IMR-90 (cell line): ENCODE data around the gene USP20. TPM values are rescaled to one million over a fixed set of nuclear protein-coding genes. Genes with fewer than 3 reads are reported as not detected.

Experiments used
- ATAC-seq: fragments of 200-7000 bp; cut with Tn5 transposase; 2 replicates; pipeline ENCODE4 v1.9.1; 2020; ENCODE audit warnings: low read depth, mild to moderate bottlenecking, moderate library complexity
- BruUV-seq: library from RNA; stranded (reverse); fragments of 400-500 nt; replicated peaks from 2 replicates; lab custom pipeline; 2021; lab: Mats Ljungman, UMichigan
- CTCF ChIA-PET: fragments of 300-600 bp; formaldehyde crosslinking; extraction: SDS; loops from one replicate; lab custom pipeline; 2021; ENCODE audit warnings: antibody characterized with exemption; lab: Yijun Ruan, JAX
- POLR2A ChIA-PET: fragments of 300-600 bp; sonication (Branson Sonifier 250); formaldehyde crosslinking; loops from one replicate; lab custom pipeline; 2022; ENCODE audit warnings: antibody characterized with exemption; ENCODE audit not compliant: unreplicated experiment; lab: Charles Lee
- DNase-seq: peaks from one replicate; pipeline ENCODE4 v3.0.0; 2013
- H2AFZ ChIP-seq: replicated peaks from 2 replicates; pipeline ENCODE3; 2013; ENCODE audit warnings: low read length, mild to moderate bottlenecking; ENCODE audit not compliant: poor library complexity
- H2AK5ac ChIP-seq: 2 replicates; pipeline ENCODE4 v1.6.1; 2013; ENCODE audit warnings: low read depth, low read length, inconsistent platforms
- H2AK9ac ChIP-seq: replicated peaks from 2 replicates; pipeline ENCODE3; 2013; ENCODE audit warnings: mild to moderate bottlenecking, low read depth, low read length, moderate library complexity; ENCODE audit not compliant: poor library complexity
- H2BK120ac ChIP-seq: 2 replicates; pipeline ENCODE4 v1.6.1; 2013; ENCODE audit warnings: low read depth, low read length, inconsistent platforms
- H2BK15ac ChIP-seq: 3 replicates; pipeline ENCODE4 v1.6.1; 2013; ENCODE audit warnings: low read depth, low read length, inconsistent platforms
- H2BK20ac ChIP-seq: 2 replicates; pipeline ENCODE4 v1.6.1; 2013; ENCODE audit warnings: low read depth, mild to moderate bottlenecking, inconsistent platforms, low read length, moderate library complexity
- H2BK5ac ChIP-seq: 2 replicates; pipeline ENCODE4 v1.6.1; 2013; ENCODE audit warnings: mild to moderate bottlenecking, low read depth, low read length, inconsistent platforms; ENCODE audit not compliant: poor library complexity, severe bottlenecking
- H3K14ac ChIP-seq: replicated peaks from 2 replicates; pipeline ENCODE4 v1.6.1; 2013; ENCODE audit warnings: low read depth, low read length, inconsistent platforms
- H3K18ac ChIP-seq: 2 replicates; pipeline ENCODE4 v1.6.1; 2013; ENCODE audit warnings: low read depth, low read length, control low read depth
- H3K23ac ChIP-seq: 2 replicates; pipeline ENCODE4 v1.6.1; 2013; ENCODE audit warnings: low read depth, low read length, inconsistent platforms
- H3K27ac ChIP-seq: 2 replicates; pipeline ENCODE4 v1.5.1; 2013; ENCODE audit warnings: mild to moderate bottlenecking, control low read depth, low read length; ENCODE audit not compliant: insufficient read depth
- H3K27me3 ChIP-seq: 2 replicates; pipeline ENCODE4 v1.6.1; 2013; ENCODE audit warnings: low read length; ENCODE audit not compliant: control insufficient read depth, insufficient read depth
- H3K36me3 ChIP-seq: 2 replicates; pipeline ENCODE4 v1.6.1; 2013; ENCODE audit warnings: low read length, mixed read lengths; ENCODE audit not compliant: control insufficient read depth, insufficient read depth
- H3K4ac ChIP-seq: 2 replicates; pipeline ENCODE4 v1.6.1; 2013; ENCODE audit warnings: low read depth, low read length, inconsistent platforms
- H3K4me1 ChIP-seq: 2 replicates; pipeline ENCODE4 v1.6.1; 2013; ENCODE audit warnings: low read length, mixed read lengths; ENCODE audit not compliant: control insufficient read depth, insufficient read depth
- H3K4me2 ChIP-seq: 2 replicates; pipeline ENCODE4 v1.6.1; 2013; ENCODE audit warnings: low read depth, mild to moderate bottlenecking, control low read depth, low read length, moderate library complexity
- H3K4me3 ChIP-seq: 2 replicates; pipeline ENCODE4 v1.5.1; 2013; ENCODE audit warnings: low read depth, mild to moderate bottlenecking, control low read depth, low read length, moderate library complexity; ENCODE audit not compliant: insufficient read depth
- H3K56ac ChIP-seq: 2 replicates; pipeline ENCODE4 v1.6.1; 2013; ENCODE audit warnings: low read length, inconsistent platforms; ENCODE audit not compliant: insufficient read depth; ENCODE audit errors: extremely low read depth
- H3K79me1 ChIP-seq, 2 experiments: 2 replicates each; pipeline ENCODE4 v1.6.1; 2013; ENCODE audit warnings: low read length in 2 of 2, inconsistent platforms in 1 of 2, low read depth in 1 of 2
- H3K9ac ChIP-seq: 2 replicates; pipeline ENCODE4 v1.6.1; 2013; ENCODE audit warnings: low read depth, low read length, control low read depth
- H3K9me1 ChIP-seq: 2 replicates; pipeline ENCODE4 v1.6.1; 2013; ENCODE audit warnings: low read length, inconsistent platforms; ENCODE audit not compliant: insufficient read depth
- H3K9me3 ChIP-seq: 2 replicates; pipeline ENCODE4 v1.6.1; 2013; ENCODE audit warnings: low read length; ENCODE audit not compliant: control insufficient read depth, insufficient read depth
- H4K20me1 ChIP-seq: 2 replicates; pipeline ENCODE4 v1.6.1; 2013; ENCODE audit warnings: low read length, inconsistent platforms; ENCODE audit not compliant: insufficient read depth
- H4K5ac ChIP-seq: 2 replicates; pipeline ENCODE4 v1.6.1; 2013; ENCODE audit warnings: mild to moderate bottlenecking, low read depth, low read length, control low read depth
- H4K8ac ChIP-seq, 2 experiments: 2 replicates each; pipeline ENCODE4 v1.6.1; 2013; ENCODE audit warnings: low read depth in 2 of 2, low read length in 2 of 2, control low read depth in 1 of 2, inconsistent platforms in 1 of 2
- H4K91ac ChIP-seq: 2 replicates; pipeline ENCODE4 v1.6.1; 2013; ENCODE audit warnings: low read depth, low read length, inconsistent platforms; ENCODE audit not compliant: insufficient read depth
- NFE2L2 ChIP-seq: fragments of 150-350 bp; IDR thresholded peaks from 2 replicates; pipeline ENCODE4 v1.6.1; 2016; ENCODE audit warnings: low read depth, mild to moderate bottlenecking, low read length
- WGBS, 2 experiments: methylation state at CpG; one replicate each; pipeline versions ENCODE4 v1.1.5 to v1.1.7; 2013; ENCODE audit warnings: missing lambda C conversion rate in 2 of 2; ENCODE audit not compliant: insufficient read length in 1 of 2; ENCODE audit errors: extremely low coverage in 2 of 2; 5-methylcytosine and 5-hydroxymethylcytosine counted together
- dilution Hi-C: fragments of 300-500 bp; cut with HindIII; formaldehyde crosslinking; loops from one replicate; pipeline ENCODE4 v1.14.3; 2018; ENCODE audit warnings: low sequenced_read_pairs; ENCODE audit not compliant: unreplicated experiment
- in situ Hi-C: fragments of 300-500 bp; cut with MboI; formaldehyde crosslinking; loops from 3 replicates; pipeline ENCODE4 v1.14.3; 2019; ENCODE audit warnings: low sequenced_read_pairs, inconsistent platforms, mixed read lengths
- intact Hi-C: fragments of 100-400 bp; cut with micrococcal nuclease; formaldehyde crosslinking; loops from 2 replicates; pipeline ENCODE4 v1.10.0; 2022
- polyA plus RNA-seq, 3 experiments: library from polyadenylated mRNA; depleted of rRNA; stranded (reverse); fragments of >200 nt; gene quantifications; 2 replicates each; pipeline ENCODE4 v1.2.3, GENCODE V29; 2012; ENCODE audit warnings: low replicate concordance in 1 of 3
- total RNA-seq: library from RNA; depleted of rRNA; stranded (reverse); fragments of >200 nt; gene quantifications from 2 replicates; pipeline ENCODE4 v1.2.3, GENCODE V29; 2012

USP20 gene
- total and polyA plus RNA-seq, 2 of the 4 experiments (the other 2 are of a cell fraction), result 3.8 to 21.6 TPM

GRCh38 chr9:129834489-129835127 lies 650 bp upstream of the USP20 start:
- H4K5ac ChIP-seq, result peak overlapping the region; percentile 72
- peak overlapping the region; percentile 97 for H2AFZ ChIP-seq
- H3K9me3 ChIP-seq, result no peaks in the 10 kb centered on the region
- H2BK20ac ChIP-seq, result no peak overlapping the region
- peak overlapping the region; percentile 95 for H3K4me2 ChIP-seq
- intact Hi-C loops (loop anchor here (2.0 kb wide), 1 partner anchor 208 kb away; the partner anchor contains the start of gene FNBP1), dilution Hi-C loops (no loop called here), in situ Hi-C loops (no loop called here)
- no peak overlapping the region for H2BK15ac ChIP-seq
- no peak for TF ChIP-seq NFE2L2
- H3K18ac ChIP-seq, result no peak overlapping the region
- H3K9ac ChIP-seq, result peak overlapping the region; percentile 90
- peak overlapping the region; percentile 76 for H3K14ac ChIP-seq
- peaks cover 15% of the 10 kb centered on the region for H3K9me1 ChIP-seq
- H3K4me1 ChIP-seq, result peaks cover 11% of the 10 kb centered on the region
- no peaks in the 10 kb centered on the region for H3K27me3 ChIP-seq
- peak overlapping the region; percentile 79 for H3K27ac ChIP-seq
- CTCF ChIA-PET, result no interaction called here
- peaks cover 27 to 53% of the 10 kb centered on the region in 2 experiments for H3K79me1 ChIP-seq
- peak overlapping the region; percentile 80 for H2AK9ac ChIP-seq
- peak overlapping the region; percentile 64; the same call in 1 of the 2 replicates for H2BK120ac ChIP-seq
- H2AK5ac ChIP-seq, result peak overlapping the region; percentile 52; the same call in 1 of the 2 replicates
- peak overlapping the region; percentile 54 for H2BK5ac ChIP-seq
- peak overlapping the region; percentile 83 to 91; a peak in 3 of 4 replicates for H4K8ac ChIP-seq
- no TSS peak for BruUV-seq
- peaks cover 18% of the 10 kb centered on the region for H3K36me3 ChIP-seq
- WGBS, 2 experiments, result 0% methylated on average over 12 of the region's 32 CpGs; no CpG with 5 or more reads in 1 of the 2 experiments
- POLR2A ChIA-PET, result no interaction called here
- peak overlapping the region; percentile 84 for H3K4ac ChIP-seq
- H3K23ac ChIP-seq, result peak overlapping the region; percentile 88
- ATAC-seq, result peak; percentile 12
- H3K4me3 ChIP-seq, result peak overlapping the region; percentile 94
- H4K20me1 ChIP-seq, result peaks cover 11% of the 10 kb centered on the region
- H4K91ac ChIP-seq, result peak overlapping the region; percentile 66
- peak overlapping the region; percentile 77; the same call in 1 of the 2 replicates for H3K56ac ChIP-seq
- no peak for DNase-seq
